Kidney epithelial cell (primary cell): ENCODE results near the gene CEP128. TPM values are rescaled to one million over a fixed set of nuclear protein-coding genes. Genes with fewer than 3 reads are reported as not detected.

Experiments
- DNase-seq: peaks from one replicate; pipeline ENCODE4 v3.0.0-alpha.2; 2010; ENCODE audit warnings: low read depth
- H3K27me3 ChIP-seq: 2 replicates; pipeline ENCODE4 v1.6.0; 2011; ENCODE audit warnings: low read length; ENCODE audit not compliant: control insufficient read depth, insufficient read depth
- H3K36me3 ChIP-seq: 2 replicates; pipeline ENCODE4 v1.5.1; 2011; ENCODE audit warnings: low read length; ENCODE audit not compliant: control insufficient read depth, insufficient read depth
- H3K4me3 ChIP-seq: 2 replicates; pipeline ENCODE4 v1.5.1; 2011; ENCODE audit warnings: low read depth, mild to moderate bottlenecking, control low read depth, low read length
- CTCF ChIP-seq: IDR thresholded peaks from 2 replicates; pipeline ENCODE4 v1.5.1; 2011; ENCODE audit warnings: mild to moderate bottlenecking, moderate library complexity, low read length, control low read depth, inconsistent platforms; ENCODE audit not compliant: insufficient read depth, poor library complexity, severe bottlenecking
- total RNA-seq: library from RNA; depleted of rRNA; stranded (reverse); fragments of >200 nt; gene quantifications from 2 replicates; pipeline ENCODE4 v1.2.3, GENCODE V29; 2015

Gene CEP128
- total RNA-seq, 1 donor from 2014 or later: 1.7 TPM

GRCh38 chr14:80659783-80660182 lies 281.8 kb downstream of the CEP128 start:
- H3K27me3 ChIP-seq: no peaks in the 10 kb centered on the region
- no peak overlapping the region for H3K4me3 ChIP-seq
- DNase-seq: no peak
- no peak for TF ChIP-seq CTCF
- H3K36me3 ChIP-seq: no peaks in the 10 kb centered on the region

GRCh38 chr14:80658733-80659132 lies 282.8 kb downstream of the CEP128 start:
- H3K27me3 ChIP-seq: no peaks in the 10 kb centered on the region
- no peak for TF ChIP-seq CTCF
- no peaks in the 10 kb centered on the region for H3K36me3 ChIP-seq
- no peak for DNase-seq
- no peak overlapping the region for H3K4me3 ChIP-seq

- no peak overlapping the region for H3K4me3 ChIP-seq
- no peaks in the 10 kb centered on the region for H3K36me3 ChIP-seq
- no peak for DNase-seq
- no peak for TF ChIP-seq CTCF
- H3K27me3 ChIP-seq: no peaks in the 10 kb centered on the region
Measured at GRCh38 chr14:80658155-80658554, 283.4 kb downstream of the CEP128 start.

GRCh38 chr14:80653956-80654355 lies 287.6 kb downstream of the CEP128 start:
- Histone ChIP-seq H3K27me3 (no peaks in the 10 kb centered on the region), H3K4me3 (no peak overlapping the region), H3K36me3 (no peaks in the 10 kb centered on the region)
- no peak for TF ChIP-seq CTCF
- DNase-seq: no peak

GRCh38 chr14:80645667-80646413 lies 295.7 kb downstream of the CEP128 start:
- Histone ChIP-seq H3K4me3 (no peak overlapping the region), H3K27me3 (no peaks in the 10 kb centered on the region), H3K36me3 (no peaks in the 10 kb centered on the region)
- DNase-seq: no peak
- no peak for TF ChIP-seq CTCF

- no peak for TF ChIP-seq CTCF
- Histone ChIP-seq H3K36me3 (no peaks in the 10 kb centered on the region), H3K27me3 (no peaks in the 10 kb centered on the region), H3K4me3 (no peak overlapping the region)
- DNase-seq: no peak
Measured at GRCh38 chr14:80644826-80645225, 296.7 kb downstream of the CEP128 start.
